IPS-NIHi7 (cell line): ENCODE measurements around the gene ZNF302.
"Not testable (repeated sequence)": the region's sequence is repeated elsewhere in the genome, so short reads cannot be mapped to it uniquely, and the experiment has no call there.

Experiments used
- DNase-seq: peaks from one replicate; pipeline ENCODE4 v3.0.0; 2012; ENCODE audit warnings: mixed read lengths; ENCODE audit errors: extremely low spot score

The ZNF302 gene

DNA sequence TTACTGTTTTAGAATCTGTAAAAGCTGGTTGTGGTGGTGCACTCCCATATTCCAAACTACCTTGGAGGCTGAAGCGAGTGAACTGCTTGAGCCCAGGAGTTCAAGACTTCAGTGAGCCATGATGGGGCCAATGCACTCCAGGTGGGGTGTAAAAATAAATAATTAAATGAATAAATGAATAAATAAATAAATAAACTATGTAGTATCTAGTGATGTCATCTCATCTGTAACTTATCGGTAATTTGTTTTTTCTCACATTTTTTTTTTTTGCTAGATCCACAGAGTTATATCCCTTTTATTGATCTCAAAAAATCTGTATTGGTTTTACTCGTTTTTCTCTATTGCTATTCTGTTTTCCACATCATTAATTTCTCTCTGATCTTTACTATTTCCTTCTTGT, 5.5 kb upstream of the ZNF302 start:
- no peak for DNase-seq

DNA sequence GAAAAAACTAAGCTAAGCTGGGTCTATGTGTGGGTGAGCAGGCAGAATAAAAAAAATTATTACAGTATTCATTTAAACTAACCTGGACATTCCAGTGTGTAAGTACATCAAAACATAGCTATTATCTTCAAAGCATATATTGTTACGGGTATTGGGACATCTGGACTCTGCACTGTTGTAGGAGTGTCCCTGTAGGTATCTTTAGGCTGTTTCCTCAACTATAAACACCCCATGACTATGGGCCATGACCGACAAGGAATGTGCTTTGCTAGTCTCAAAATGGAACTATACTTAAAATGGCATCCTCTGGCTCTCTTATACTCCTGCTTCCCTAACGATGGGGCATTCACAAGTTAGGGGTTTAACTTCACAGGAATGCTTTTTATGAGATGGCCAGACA, 3.9 kb upstream of the ZNF302 start:
- DNase-seq: no peak

DNA sequence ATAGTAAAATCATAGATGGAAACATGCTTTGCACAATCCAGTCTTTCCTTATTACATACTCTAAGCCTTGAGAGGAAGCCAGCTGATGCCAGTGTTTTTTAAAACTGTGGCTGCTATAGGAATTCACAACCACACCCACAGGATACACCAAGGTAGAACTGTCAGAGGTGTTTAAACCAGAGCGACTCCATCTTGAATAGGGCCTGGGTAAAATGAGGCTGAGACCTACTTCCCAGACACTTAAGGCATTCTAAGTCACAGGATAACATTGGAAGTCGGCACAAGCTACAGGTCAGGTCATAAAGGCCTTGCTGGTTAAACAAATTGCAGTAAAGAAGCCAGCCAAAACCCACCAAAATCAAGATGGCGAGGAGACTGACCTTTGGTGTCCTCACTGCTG, 2.2 kb upstream of the ZNF302 start:
- DNase-seq: no peak

DNA sequence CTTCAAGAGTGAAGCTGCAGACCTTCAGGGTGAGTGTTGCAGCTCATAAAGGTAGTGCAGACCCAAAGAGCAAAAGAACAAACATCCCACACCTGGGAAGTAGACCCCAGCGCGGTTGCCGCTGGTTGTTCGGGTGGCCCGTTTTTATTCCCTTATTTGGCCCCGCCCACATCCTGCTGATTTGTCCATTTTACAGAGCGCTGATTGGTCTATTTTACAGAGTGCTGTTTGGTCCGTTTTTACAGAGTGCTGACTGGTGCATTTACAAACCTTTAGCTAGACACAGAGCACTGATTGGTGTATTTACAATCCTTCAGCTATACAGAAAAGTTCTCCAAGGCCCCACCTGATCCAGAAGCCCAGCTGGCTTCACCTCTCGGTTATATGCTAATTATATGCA, 1.6 kb upstream of the ZNF302 start:
- no peak for DNase-seq

DNA sequence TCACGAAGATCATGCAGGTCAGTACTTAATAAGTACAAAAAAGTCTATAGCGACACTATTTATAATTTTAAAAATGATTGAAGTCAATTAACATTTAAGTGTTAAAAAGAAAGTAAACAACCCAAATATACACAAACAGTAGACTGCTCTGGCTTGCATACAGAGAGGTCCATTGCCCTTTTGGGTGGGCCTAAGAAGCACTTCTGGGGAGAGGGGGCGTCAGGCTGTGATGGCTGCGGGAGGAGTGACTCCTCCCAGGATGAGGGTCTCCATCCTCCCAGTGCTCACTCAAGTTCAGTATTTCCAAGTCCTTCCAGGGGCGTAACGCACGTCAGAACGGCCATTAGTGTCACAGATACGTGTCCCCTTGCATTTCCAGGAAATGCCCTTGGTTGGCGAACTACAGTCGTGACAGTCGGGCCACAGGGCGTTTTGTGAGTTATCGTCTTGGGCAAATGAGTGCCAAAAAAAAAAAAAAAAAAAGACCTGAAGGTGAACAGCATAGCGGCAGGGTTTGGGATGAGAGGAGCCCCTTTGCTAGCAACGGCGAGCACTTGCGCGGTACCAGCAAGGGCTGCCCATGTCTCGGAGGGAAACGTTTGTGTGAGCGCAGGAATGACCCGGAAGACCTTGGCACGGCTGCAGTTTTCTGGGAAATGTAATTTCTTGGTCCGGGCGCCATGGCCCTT, 637 bp upstream of the ZNF302 start, which contains the start of gene SCGB2B2:
Gene SCGB2B2, minus strand, starts transcription at position 463 of the 689 bp plus-strand sequence. CDS start 82,596 bp downstream, outside the sequence.
- peak; percentile 71 for DNase-seq

DNA sequence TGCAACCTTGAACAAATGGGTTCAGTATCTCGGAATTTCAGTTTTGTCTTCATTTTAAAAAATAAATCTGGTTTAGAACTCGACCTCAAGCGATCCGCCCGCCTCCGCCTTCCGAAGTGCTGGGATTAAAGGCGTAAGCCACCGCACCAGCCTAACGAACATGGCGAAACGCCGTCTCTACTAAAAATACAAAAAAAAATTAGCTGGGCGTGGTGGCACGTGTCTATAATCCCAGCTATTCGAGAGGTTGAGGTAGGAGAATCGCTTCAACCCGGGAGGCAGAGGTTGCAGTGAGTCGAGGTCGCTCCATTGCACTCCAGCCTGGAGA, 571 bp downstream of the ZNF302 start:
- DNase-seq: no peak

DNA sequence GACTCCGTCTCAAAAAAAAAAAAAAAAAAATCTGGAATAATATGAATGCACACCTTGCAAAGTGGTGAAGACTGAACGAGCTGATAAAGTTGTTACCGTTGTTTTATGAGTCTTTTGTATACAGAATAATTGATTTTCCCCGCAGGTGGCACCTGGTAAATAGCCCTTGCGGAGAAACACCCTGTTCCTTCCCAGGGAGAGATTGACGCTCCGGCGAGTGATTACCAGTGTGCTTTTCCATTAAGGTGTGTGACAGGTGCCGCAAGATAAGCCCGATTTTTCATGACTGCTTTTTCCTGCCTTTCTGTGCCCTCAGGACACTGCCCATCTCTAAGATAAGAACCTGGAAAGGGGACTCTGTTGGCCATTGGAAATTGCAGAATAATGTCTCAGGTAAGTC, 943 bp downstream of the ZNF302 start:
- DNase-seq: no peak

DNA sequence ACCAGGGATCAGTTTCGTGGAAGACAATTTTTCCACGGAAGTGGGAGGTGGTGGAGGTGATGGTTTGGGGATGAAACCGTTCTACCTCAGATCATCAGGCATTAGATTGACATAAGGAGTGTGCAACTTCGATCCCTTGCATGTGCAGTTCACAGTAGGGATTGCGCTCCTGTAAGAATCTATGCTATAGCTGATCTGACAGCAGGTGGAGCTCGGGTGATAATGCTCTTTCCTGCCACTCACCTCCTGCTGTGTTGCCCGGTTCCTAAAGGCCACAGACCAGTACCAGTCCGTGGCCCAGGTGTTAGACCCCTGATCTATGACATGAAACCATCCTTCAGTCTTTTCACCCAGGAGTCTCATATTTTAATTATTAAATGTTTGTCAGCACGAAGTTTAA, 4.0 kb downstream of the ZNF302 start:
- no peak for DNase-seq

DNA sequence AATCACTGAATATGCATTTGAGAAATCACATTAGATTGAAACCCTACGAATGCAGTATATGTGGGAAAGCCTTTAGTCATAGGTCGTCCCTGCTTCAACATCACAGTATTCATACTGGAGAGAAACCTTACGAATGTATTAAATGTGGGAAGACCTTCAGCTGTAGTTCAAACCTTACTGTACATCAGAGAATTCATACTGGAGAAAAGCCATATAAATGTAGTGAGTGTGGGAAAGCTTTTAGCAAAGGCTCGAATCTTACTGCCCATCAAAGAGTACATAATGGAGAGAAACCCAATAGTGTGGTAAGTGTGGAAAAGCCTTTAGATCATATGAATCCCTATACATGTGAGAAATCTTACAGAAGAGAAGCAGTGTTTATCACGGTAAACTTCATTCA, 7.8 kb downstream of the ZNF302 start:
- DNase-seq: not testable (repeated sequence)

DNA sequence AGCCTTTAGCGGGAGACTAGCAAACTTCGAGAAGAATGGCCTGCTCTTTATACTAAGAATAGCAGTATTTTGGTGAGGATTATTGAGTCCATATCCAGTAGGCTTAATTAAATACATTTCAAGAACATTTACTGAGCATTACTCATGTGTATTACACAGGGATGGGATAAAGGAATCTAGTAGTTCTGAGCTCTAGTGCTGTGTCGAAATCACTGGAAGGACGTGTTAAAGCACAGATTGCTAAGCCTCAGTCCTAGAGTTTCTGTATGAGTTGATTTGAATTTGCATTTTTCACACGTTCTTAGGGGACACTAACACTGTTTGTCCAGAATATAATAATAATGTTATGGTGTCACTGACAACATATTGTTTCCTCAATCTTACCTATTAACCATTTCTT, 9.0 kb downstream of the ZNF302 start:
- DNase-seq: no peak

DNA sequence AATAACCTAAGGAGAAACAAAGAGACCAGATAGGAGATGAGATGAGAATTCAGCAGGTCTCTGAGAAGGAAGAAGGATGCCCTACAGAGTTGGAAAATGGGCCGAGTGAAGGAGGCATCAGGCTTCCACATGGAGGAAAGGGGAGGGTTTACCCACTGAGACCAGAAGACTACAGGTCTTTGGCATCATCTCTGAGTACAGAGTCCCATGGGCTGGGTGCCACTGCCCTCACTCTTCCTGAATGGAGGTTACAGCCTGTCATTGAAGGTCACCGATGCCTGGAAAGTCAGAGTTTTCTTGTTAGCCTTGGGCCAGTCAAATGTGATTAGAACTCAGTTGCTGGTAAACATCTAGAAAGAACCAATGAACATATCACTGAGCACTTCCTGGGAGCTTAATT, 9.9 kb downstream of the ZNF302 start:
- DNase-seq: no peak

DNA sequence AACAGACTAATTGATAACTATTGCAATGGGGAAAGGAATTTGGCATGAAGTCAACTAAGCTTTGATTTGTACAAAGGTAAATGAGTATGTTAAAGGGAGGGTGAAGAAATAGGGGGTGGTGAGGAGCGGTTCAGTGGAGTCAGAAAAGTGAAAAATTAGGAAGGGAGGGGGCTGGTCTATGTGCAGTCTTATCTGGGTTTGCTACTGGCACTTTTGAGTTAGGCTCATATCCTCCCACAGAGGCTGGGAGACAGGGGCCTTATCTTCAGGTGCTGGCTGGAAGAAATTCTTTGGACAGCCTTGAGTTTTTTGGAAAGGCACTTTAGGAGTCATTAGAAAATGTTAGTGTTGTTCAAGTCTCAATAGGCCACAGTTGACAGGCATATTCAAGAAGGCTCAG, 11.1 kb downstream of the ZNF302 start:
- no peak for DNase-seq

DNA sequence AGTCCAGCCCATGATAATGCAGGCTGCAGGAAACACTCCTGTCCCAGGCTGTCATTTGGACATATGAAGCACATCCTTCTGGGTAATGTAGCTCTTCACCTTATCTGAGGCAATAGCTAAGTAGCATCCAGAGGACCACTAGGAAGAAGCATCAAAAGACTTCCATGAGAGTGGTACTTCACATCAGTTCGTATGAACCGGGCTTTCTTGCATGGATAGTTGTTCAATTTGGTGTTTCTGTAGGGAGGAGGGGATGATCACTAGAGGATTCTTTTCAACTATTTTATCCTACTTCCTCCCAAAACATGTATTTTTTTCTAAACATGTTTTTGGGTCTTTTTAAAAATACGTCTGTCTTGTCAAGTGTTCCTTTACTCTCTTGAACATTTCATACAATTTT, 12.9 kb downstream of the ZNF302 start:
- DNase-seq: no peak

DNA sequence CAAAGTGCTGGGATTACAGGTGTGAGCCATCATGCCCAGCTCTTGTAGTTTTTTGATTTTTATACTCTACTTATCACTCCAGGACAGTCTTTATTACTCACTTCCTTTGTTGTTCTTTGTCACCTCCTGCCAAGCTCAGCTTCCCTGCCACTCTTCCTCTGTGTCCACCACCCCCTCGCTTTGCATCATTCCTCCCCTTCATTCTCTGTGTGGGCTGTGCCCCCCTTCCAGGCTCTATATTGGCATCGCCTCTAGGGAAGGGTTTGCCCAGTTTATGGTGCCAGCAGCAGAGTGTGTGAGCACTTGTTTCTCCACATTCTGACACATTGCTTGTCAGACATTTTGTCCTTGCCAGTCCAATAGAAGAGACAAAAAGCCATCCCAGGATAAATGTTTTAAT, 15.1 kb downstream of the ZNF302 start:
- DNase-seq: no peak

DNA sequence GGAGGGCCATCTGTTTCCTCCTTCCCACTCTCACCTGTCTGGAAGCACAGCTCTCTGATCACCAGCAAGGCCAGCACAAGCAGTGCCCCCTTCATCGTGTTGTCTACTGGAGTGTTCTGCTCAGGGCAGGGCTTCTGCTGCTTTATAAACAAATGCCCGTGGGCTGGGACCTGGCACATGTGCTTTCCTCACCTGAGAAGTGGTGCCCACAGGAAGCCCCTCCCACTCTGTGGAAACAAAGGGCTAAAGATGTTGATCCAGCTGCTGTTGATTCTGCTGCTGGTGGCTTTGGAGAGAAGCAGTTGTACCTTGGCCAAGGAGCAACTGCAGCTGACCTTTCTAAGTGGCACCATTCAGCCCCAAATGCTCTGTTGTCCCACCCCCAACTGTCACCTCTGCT, 30.2 kb downstream of the ZNF302 start:
- no peak for DNase-seq

DNA sequence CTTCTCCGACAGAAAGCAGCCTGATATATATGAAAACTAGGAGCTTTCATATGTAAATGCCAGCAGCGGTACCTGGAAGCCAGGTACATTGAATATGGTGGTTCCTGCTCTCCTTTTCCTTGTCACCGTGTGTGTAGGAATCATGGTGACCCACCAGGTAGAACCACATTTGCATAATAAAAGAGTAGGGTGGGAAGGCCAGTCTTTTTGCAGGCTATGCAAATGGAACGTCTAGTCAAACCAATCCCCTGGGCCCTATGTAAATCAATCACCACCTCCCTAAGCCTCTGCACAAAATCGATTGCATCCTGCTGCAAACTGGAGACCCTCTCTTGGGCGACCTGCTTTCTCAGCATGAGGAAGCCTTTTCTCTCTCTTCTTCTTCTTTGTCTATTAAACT, 34.4 kb downstream of the ZNF302 start:
- DNase-seq: no peak

DNA sequence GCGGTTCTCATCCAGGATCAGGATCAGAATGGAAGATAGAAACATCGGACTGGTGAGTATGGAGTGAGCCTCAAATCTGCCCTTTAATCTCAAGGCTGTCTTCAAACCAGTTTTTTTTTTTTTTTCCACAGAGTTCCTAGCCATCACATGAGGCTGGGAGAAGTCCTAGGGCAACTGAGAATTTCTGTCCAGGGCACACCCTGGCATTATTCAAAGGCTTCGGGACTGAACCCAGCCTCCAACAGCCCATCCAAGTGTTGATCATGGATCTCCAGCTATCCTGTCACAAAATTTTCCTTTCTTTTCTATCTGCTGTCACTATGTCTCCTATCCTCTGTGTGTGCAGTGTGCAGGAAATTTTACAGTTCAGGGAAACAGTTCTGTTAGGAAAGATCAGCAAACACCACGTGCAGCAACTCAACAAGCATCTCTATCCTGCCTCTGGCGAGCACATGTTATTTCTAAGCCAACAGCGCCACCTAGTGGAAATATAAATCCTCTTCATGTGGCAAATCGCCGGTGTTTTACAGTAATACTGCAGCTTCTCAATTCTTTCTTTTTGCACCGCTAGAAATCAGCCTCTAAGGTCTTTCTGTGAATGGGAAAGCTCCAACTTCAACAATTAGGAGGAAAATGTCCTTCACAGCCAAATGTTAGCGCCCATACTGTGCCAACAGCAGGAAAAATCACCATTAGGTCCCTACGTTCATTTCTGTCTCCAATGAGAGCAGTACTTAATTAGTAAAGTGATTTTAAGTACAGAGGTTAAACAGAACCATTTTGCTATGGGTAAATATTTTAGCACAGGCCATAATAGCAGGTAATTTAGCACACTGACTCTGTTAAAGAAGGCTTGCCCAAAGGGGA, 35.1 kb downstream of the ZNF302 start:
- peak; percentile 81 for DNase-seq

DNA sequence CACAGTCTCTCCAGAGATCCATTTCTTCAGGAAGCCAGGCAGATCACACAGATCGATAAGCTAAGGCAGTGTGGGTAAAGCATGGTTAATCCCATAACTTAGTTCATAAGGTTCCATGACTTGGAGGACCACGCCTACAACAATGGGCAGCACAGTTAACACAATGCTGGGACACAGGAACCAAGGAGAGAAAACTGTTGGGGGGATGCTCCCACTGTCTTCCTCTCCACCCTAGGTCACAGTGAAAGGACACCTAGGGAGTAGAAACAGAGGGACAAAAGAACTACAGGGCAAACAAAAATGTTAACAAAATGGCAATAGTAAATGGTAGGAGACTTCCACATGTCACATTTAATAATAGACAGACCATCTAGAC, 35.8 kb downstream of the ZNF302 start:
- no peak for DNase-seq

DNA sequence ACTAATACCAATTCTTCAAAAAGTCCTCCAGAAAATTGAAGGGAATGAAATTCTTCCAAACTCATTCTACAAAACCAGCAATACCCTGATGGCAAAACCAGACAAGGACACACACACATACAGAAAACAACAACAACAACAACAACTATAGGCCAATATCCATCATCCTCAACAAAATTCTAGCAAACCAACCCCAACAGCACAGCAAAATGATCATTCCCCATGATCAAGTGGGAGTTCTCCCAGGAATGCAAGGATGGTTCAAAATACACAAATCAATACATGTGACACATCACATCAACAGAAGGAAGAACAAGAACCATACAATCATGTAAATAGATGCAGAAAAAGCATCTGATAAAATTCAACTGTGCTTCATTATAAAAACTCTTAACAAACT, 37.9 kb downstream of the ZNF302 start:
- no peak for DNase-seq

DNA sequence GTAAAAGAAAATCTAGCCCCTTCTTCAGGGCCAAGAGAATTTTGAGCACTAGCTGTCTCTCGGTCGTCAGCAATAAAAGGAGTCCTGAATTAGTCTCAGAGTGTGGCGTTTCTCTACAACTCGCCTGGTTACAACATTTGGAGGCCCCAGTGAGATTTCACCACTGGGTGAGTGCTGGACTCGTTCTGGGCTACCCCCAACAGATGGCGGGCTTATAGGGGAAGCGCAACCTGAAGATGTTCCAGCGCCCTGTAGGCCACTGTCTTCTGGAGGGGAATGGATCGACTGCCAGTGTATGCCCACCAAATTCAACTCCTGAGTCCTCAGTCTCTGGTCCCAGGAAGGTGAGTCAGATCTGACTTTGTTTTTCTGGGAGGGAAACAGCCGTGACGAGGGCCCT, 44.9 kb downstream of the ZNF302 start:
- DNase-seq: no peak

DNA sequence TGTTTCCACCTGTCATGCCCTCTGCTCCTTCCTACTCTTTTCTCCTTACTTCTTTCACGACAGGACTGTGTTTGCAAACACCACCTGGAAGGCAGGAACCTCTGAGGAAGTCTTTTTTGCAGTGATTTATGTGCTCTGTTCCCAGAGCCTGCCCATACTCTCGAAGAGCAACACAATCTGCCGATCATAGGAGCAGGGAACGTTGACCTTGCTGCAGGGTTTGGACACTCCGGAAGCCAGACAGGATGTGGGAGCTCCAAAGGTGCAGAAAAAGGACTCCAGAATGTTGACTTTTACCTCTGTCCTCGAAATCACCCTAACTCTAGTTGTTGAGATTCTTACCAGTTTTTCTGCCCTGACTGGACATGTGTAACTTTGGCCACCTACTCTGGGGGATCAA, 47.9 kb downstream of the ZNF302 start:
- DNase-seq: no peak

DNA sequence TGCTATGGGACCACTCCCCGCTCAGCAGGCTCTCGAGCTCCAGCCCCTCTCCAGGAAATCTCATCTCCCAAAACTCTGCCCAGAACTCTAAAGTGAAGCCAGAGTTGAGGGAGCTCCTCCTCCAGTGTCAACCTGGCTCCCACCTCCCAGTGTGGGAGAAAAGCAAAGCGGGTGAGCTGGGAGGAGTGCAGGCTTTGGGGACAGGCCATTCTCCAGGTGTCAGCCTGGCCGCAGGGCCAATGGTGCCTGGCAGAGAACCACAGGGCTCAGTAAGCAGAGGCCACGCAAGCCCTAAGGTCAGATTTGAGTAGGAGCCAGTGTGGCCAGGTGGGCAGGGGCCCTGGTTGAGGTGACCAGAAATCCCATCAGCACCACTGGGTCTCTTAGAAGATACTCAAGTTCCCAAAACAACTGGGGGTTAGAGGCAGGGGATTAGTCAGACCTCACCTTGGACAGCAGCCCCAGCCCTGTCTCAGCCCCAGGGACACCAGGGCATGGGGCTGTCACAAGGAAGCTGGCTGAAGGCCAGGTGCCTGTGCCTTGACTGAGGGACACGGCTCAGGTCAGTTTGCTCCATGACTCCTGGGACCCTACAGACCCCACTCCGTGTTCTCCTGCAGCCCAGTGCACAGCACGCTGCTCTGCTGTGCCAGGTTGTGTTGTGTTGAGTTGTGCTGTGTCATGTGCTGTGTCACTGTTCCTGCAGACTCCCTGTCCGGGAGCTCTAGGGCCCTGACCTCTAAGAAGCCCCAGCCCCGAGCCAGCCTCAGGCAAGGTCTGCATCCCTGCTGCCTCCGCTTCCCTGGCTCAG, 53.7 kb downstream of the ZNF302 start:
- no peak for DNase-seq

DNA sequence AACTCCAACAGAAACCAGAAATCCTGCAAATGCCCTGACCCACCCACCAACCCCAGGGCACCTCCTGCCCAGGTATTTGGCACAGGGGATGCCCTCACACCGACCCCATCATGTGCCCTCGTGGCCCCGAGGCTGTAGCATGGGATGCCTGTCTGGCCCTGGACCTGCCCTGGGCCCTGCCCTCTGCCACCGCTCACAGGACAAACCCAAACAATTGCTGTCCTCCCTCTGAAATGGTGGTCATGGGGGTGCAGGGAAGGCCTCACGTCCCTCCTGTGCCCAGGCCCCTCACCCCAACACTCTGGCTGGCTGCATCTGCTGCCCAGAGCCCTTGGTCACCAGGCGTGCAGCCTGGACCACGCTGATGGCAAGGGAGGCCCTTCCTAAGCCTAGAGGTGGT, 54.5 kb downstream of the ZNF302 start:
- no peak for DNase-seq
